Fibroblast of mammary gland (primary cell): Measurements from ENCODE around the gene PTPN7.
"Not testable (repeated sequence)": the region's sequence is repeated elsewhere in the genome, so short reads cannot be mapped to it uniquely, and the experiment has no call there.

ENCODE experiments used
- DNase-seq: peaks from one replicate; pipeline ENCODE4 v3.0.0-alpha.2; 2010; ENCODE audit warnings: low read depth
- H3K4me3 ChIP-seq: 2 replicates; pipeline ENCODE4 v1.5.1; 2011; ENCODE audit warnings: low read depth, mild to moderate bottlenecking, low read length, moderate library complexity; ENCODE audit not compliant: control insufficient read depth
- CTCF ChIP-seq: conservative IDR thresholded peaks from 2 replicates; pipeline ENCODE4 v1.5.1; 2011; ENCODE audit warnings: low read depth, low read length, inconsistent platforms; ENCODE audit not compliant: control insufficient read depth, insufficient read depth

The PTPN7 gene

DNA sequence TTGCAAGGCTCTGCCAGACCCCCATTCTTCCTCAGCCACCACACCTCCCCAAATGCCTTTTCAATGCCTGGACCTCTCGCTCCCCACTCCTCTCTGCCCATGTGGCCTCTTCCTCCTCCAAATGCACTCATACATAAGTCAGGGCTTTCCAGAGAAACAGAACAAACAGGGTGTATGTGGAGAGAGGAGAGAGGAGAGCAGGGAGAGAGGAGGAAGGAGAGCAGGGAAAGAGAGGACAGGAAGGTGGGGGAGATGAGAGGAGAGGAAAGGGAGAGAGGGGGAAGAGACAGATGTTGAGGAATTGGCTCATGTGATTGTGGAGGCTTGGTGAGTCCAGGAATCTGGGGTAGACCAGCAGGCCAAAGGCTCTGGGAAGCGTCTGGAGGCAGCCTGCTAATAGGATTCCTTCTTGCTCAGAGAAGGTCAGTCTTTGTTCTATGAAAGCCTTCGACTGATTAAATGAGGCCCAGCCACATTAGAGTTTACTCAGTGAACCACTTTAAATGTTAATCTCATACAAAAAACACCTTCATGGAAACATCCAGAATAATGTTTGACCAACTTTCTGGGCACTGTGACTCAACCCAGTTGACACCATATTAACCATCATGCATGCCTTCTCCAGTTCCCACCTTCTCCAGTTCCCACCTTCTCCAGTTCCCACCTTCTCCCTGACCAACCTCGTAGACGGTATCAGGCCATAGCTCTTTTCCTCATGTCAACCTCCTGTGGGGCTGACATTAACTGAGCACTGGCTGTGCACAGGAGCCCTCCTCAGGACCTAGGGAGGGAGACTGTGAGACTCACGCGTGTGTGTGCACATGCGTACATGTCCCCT lies 21.9 kb upstream of the PTPN7 start:
- TF ChIP-seq CTCF = no peak
- no peak overlapping the region for H3K4me3 ChIP-seq
- no peak for DNase-seq

GRCh38 chr1:202181586-202181985 lies 21.2 kb upstream of the PTPN7 start:
- no peak overlapping the region for H3K4me3 ChIP-seq
- no peak for DNase-seq
- TF ChIP-seq CTCF = no peak

DNA sequence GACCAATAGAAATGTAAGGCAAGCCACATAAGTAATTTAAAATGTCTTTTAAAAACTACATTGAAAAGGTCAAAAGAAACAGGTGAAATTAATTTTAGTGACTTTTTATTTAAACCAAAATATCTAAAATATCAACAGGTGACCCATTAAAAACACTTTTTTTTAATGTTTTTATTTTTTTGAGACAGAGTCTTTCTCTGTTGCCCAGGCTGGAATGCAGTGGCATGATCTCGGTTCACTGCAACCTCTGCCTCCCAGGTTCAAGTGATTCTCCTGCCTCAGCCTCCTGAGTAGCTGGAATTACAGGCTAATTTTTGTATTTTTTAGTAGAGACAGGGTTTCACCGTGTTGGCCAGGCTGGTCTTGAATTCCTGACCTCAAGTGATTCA lies 20.3 kb upstream of the PTPN7 start:
- DNase-seq, H3K4me3 ChIP-seq: not testable (repeated sequence)

GRCh38 chr1:202179828-202180750 lies 19.7 kb upstream of the PTPN7 start:
- TF ChIP-seq CTCF = no peak
- DNase-seq = no peak
- H3K4me3 ChIP-seq = no peak overlapping the region

- TF ChIP-seq CTCF = no peak
- no peak overlapping the region for H3K4me3 ChIP-seq
- DNase-seq = no peak
Measured at GRCh38 chr1:202176949-202177927, 16.8 kb upstream of the PTPN7 start.

- DNase-seq = no peak
- no peak overlapping the region for H3K4me3 ChIP-seq
- TF ChIP-seq CTCF = no peak
Measured at GRCh38 chr1:202173993-202174392, 13.6 kb upstream of the PTPN7 start.

DNA sequence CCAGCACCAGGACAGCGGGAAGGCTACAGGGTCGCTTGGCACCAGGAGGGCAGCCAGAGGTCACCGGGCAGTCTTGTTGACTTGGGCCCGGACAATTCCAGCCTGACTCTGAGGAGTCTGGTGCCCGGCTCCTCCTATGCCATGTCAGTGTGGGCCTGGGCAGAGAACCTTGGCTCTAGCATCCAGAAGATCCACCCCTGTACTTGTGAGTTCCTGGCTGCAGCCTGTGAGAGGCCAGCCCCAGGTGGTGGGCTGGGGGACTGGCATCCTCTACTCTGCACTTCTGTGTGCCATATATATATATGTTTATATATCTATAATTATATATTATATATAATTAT lies 11.6 kb upstream of the PTPN7 start:
- TF ChIP-seq CTCF = no peak
- no peak overlapping the region for H3K4me3 ChIP-seq
- no peak for DNase-seq
